ENCODE results near the gene ZNF678. TPM values are rescaled to one million over a fixed set of nuclear protein-coding genes. Genes with fewer than 3 reads are reported as not detected.

Gene ZNF678
- total RNA-seq, 1 donor from 2014 or later, result 19.5 TPM

GRCh38 chr1:227559499-227559898, 3.9 kb upstream of the ZNF678 start:
- Mint-ChIP-seq H3K27ac (ENCODE audit: unreplicated experiment) (no peak overlapping the region), H3K4me3 (ENCODE audit: unreplicated experiment) (no peak overlapping the region), H3K36me3 (ENCODE audit: low read depth, unreplicated experiment) (peaks cover 34% of the 10 kb centered on the region), H3K27me3 (ENCODE audit: unreplicated experiment) (peaks cover 19% of the 10 kb centered on the region), H3K4me1 (ENCODE audit: unreplicated experiment) (peaks cover 10% of the 10 kb centered on the region), H3K9me3 (ENCODE audit: unreplicated experiment) (peaks cover 8% of the 10 kb centered on the region)
- no peak for DNase-seq (ENCODE audit: low spot score)
- no peak for TF ChIP-seq CTCF (IDR thresholded peaks at IDR 0.05; ENCODE audit: unreplicated experiment)

GRCh38 chr1:227559926-227560325, 3.4 kb upstream of the ZNF678 start:
- no peak overlapping the region for H3K27ac Mint-ChIP-seq (ENCODE audit: unreplicated experiment)
- peaks cover 8% of the 10 kb centered on the region for H3K9me3 Mint-ChIP-seq (ENCODE audit: unreplicated experiment)
- no peak for TF ChIP-seq CTCF (IDR thresholded peaks at IDR 0.05; ENCODE audit: unreplicated experiment)
- peaks cover 35% of the 10 kb centered on the region for H3K36me3 Mint-ChIP-seq (ENCODE audit: low read depth, unreplicated experiment)
- H3K4me1 Mint-ChIP-seq (ENCODE audit: unreplicated experiment), result peaks cover 12% of the 10 kb centered on the region
- DNase-seq (ENCODE audit: low spot score), result no peak
- H3K27me3 Mint-ChIP-seq (ENCODE audit: unreplicated experiment), result peaks cover 19% of the 10 kb centered on the region
- no peak overlapping the region for H3K4me3 Mint-ChIP-seq (ENCODE audit: unreplicated experiment)

GRCh38 chr1:227560393-227561173, 2.8 kb upstream of the ZNF678 start:
- no peak overlapping the region for H3K27ac Mint-ChIP-seq (ENCODE audit: unreplicated experiment)
- H3K4me1 Mint-ChIP-seq (ENCODE audit: unreplicated experiment), result peaks cover 12% of the 10 kb centered on the region
- H3K36me3 Mint-ChIP-seq (ENCODE audit: low read depth, unreplicated experiment), result peaks cover 35% of the 10 kb centered on the region
- H3K9me3 Mint-ChIP-seq (ENCODE audit: unreplicated experiment), result peaks cover 8% of the 10 kb centered on the region
- TF ChIP-seq CTCF (IDR thresholded peaks at IDR 0.05; ENCODE audit: unreplicated experiment), result no peak
- DNase-seq (ENCODE audit: low spot score), result no peak
- peaks cover 19% of the 10 kb centered on the region for H3K27me3 Mint-ChIP-seq (ENCODE audit: unreplicated experiment)
- no peak overlapping the region for H3K4me3 Mint-ChIP-seq (ENCODE audit: unreplicated experiment)

- peaks cover 35% of the 10 kb centered on the region for H3K36me3 Mint-ChIP-seq (ENCODE audit: low read depth, unreplicated experiment)
- TF ChIP-seq CTCF (IDR thresholded peaks at IDR 0.05; ENCODE audit: unreplicated experiment), result no peak
- peaks cover 8% of the 10 kb centered on the region for H3K9me3 Mint-ChIP-seq (ENCODE audit: unreplicated experiment)
- H3K4me3 Mint-ChIP-seq (ENCODE audit: unreplicated experiment), result peak overlapping the region; percentile 39
- H3K27ac Mint-ChIP-seq (ENCODE audit: unreplicated experiment), result no peak overlapping the region
- H3K27me3 Mint-ChIP-seq (ENCODE audit: unreplicated experiment), result peaks cover 19% of the 10 kb centered on the region
- peaks cover 12% of the 10 kb centered on the region for H3K4me1 Mint-ChIP-seq (ENCODE audit: unreplicated experiment)
- no peak for DNase-seq (ENCODE audit: low spot score)
These were observed 2.0 kb upstream of the ZNF678 start for GRCh38 chr1:227561241-227561907.

- peaks cover 19% of the 10 kb centered on the region for H3K27me3 Mint-ChIP-seq (ENCODE audit: unreplicated experiment)
- H3K4me3 Mint-ChIP-seq (ENCODE audit: unreplicated experiment), result peak overlapping the region; percentile 39
- peaks cover 8% of the 10 kb centered on the region for H3K9me3 Mint-ChIP-seq (ENCODE audit: unreplicated experiment)
- no peak for DNase-seq (ENCODE audit: low spot score)
- peaks cover 35% of the 10 kb centered on the region for H3K36me3 Mint-ChIP-seq (ENCODE audit: low read depth, unreplicated experiment)
- peak overlapping the region; percentile 7 for H3K27ac Mint-ChIP-seq (ENCODE audit: unreplicated experiment)
- peaks cover 12% of the 10 kb centered on the region for H3K4me1 Mint-ChIP-seq (ENCODE audit: unreplicated experiment)
- TF ChIP-seq CTCF (IDR thresholded peaks at IDR 0.05; ENCODE audit: unreplicated experiment), result no peak
These were observed 1.3 kb upstream of the ZNF678 start for GRCh38 chr1:227562037-227562436.

Data from endothelial cell (in vitro differentiated cells).